Mucosa of rectum (tissue), 2 donors: ENCODE results near the gene ZBTB2.

Source experiments
- H3K27ac ChIP-seq, 2 donors: one replicate each; pipeline ENCODE4 v1.7.0; 2013; ENCODE audit warnings: inconsistent platforms in 2 of 2, low read depth in 2 of 2, low read length in 2 of 2
- H3K27me3 ChIP-seq, 2 donors: one replicate each; pipeline ENCODE4 v1.7.0; 2013; ENCODE audit warnings: low read length in 2 of 2; ENCODE audit not compliant: control insufficient read depth in 2 of 2, insufficient read depth in 2 of 2
- H3K36me3 ChIP-seq, 2 donors: one replicate each; pipeline ENCODE4 v1.7.0; 2013; ENCODE audit warnings: low read length in 2 of 2; ENCODE audit not compliant: control insufficient read depth in 2 of 2, insufficient read depth in 2 of 2
- H3K4me1 ChIP-seq, 2 donors: one replicate each; pipeline ENCODE4 v1.7.0; 2013; ENCODE audit warnings: low read length in 2 of 2, mild to moderate bottlenecking in 1 of 2; ENCODE audit not compliant: control insufficient read depth in 2 of 2, insufficient read depth in 2 of 2
- H3K4me3 ChIP-seq, 2 donors: one replicate each; pipeline ENCODE4 v1.7.0; 2013; ENCODE audit warnings: low read length in 2 of 2
- H3K9ac ChIP-seq, 2 donors: one replicate each; pipeline ENCODE4 v1.7.0; 2013; ENCODE audit warnings: low read length in 2 of 2, low read depth in 1 of 2, mild to moderate bottlenecking in 1 of 2
- H3K9me3 ChIP-seq, 2 donors: one replicate each; pipeline ENCODE4 v1.7.0; 2013; ENCODE audit warnings: low read length in 2 of 2; ENCODE audit not compliant: control insufficient read depth in 2 of 2
- donor health status: healthy.
- donor health status: Normal muscosa, but diverticular disease.

The ZBTB2 gene

GRCh38 chr6:151377095-151377494 lies 14.3 kb downstream of the ZBTB2 start:
- no peaks in the 10 kb centered on the region for H3K27me3 ChIP-seq
- no peak overlapping the region for H3K9ac ChIP-seq
- H3K9me3 ChIP-seq: no peaks in the 10 kb centered on the region
- no peak overlapping the region for H3K27ac ChIP-seq
- H3K36me3 ChIP-seq: peaks cover 0 to 4% of the 10 kb centered on the region in 2 donors
- H3K4me3 ChIP-seq: no peak overlapping the region
- H3K4me1 ChIP-seq: peaks cover 0 to 3% of the 10 kb centered on the region in 2 donors

- Histone ChIP-seq H3K9ac (no peak overlapping the region), H3K4me1 (peaks cover 0 to 3% of the 10 kb centered on the region in 2 donors), H3K36me3 (peaks cover 1 to 11% of the 10 kb centered on the region in 2 donors), H3K27me3 (no peaks in the 10 kb centered on the region), H3K9me3 (no peaks in the 10 kb centered on the region), H3K27ac (no peak overlapping the region), H3K4me3 (no peak overlapping the region)
These were observed 14.9 kb downstream of the ZBTB2 start for GRCh38 chr6:151376440-151376839.

GRCh38 chr6:151375833-151376232 lies 15.5 kb downstream of the ZBTB2 start:
- no peak overlapping the region for H3K27ac ChIP-seq
- no peak overlapping the region for H3K9ac ChIP-seq
- no peak overlapping the region for H3K4me3 ChIP-seq
- no peaks in the 10 kb centered on the region for H3K4me1 ChIP-seq
- no peaks in the 10 kb centered on the region for H3K27me3 ChIP-seq
- no peaks in the 10 kb centered on the region for H3K9me3 ChIP-seq
- peaks cover 7 to 16% of the 10 kb centered on the region in 2 donors for H3K36me3 ChIP-seq

- Histone ChIP-seq H3K4me3 (no peak overlapping the region), H3K9ac (no peak overlapping the region), H3K27ac (no peak overlapping the region), H3K4me1 (no peaks in the 10 kb centered on the region), H3K36me3 (peaks cover 10 to 20% of the 10 kb centered on the region in 2 donors), H3K27me3 (no peaks in the 10 kb centered on the region), H3K9me3 (no peaks in the 10 kb centered on the region)
These were observed 17.2 kb downstream of the ZBTB2 start for GRCh38 chr6:151374036-151374683.

- Histone ChIP-seq H3K9me3 (no peaks in the 10 kb centered on the region), H3K9ac (no peak overlapping the region), H3K4me3 (no peak overlapping the region), H3K27ac (no peak overlapping the region), H3K4me1 (no peaks in the 10 kb centered on the region), H3K36me3 (peaks cover 10 to 20% of the 10 kb centered on the region in 2 donors), H3K27me3 (no peaks in the 10 kb centered on the region)
These were observed 19.2 kb downstream of the ZBTB2 start for GRCh38 chr6:151372164-151372563.

- no peak overlapping the region for H3K27ac ChIP-seq
- H3K4me1 ChIP-seq: no peaks in the 10 kb centered on the region
- H3K4me3 ChIP-seq: no peak overlapping the region
- H3K36me3 ChIP-seq: peaks cover 22 to 32% of the 10 kb centered on the region in 2 donors
- no peaks in the 10 kb centered on the region for H3K27me3 ChIP-seq
- H3K9ac ChIP-seq: no peak overlapping the region
- no peaks in the 10 kb centered on the region for H3K9me3 ChIP-seq
These were observed 20.8 kb downstream of the ZBTB2 start for GRCh38 chr6:151370509-151371078.

- peaks cover 26 to 30% of the 10 kb centered on the region in 2 donors for H3K36me3 ChIP-seq
These were observed 26.1 kb downstream of the ZBTB2 start for GRCh38 chr6:151365233-151365632.

GRCh38 chr6:151359486-151359885 lies 31.9 kb downstream of the ZBTB2 start:
- Histone ChIP-seq H3K4me1 (no peaks in the 10 kb centered on the region), H3K27ac (no peak overlapping the region), H3K9ac (no peak overlapping the region), H3K4me3 (no peak overlapping the region), H3K36me3 (peaks cover 9 to 10% of the 10 kb centered on the region in 2 donors), H3K9me3 (no peaks in the 10 kb centered on the region), H3K27me3 (no peaks in the 10 kb centered on the region)

More at GRCh38 chr6:151365233-151365632, 26.1 kb downstream of the ZBTB2 start:
- Histone ChIP-seq H3K9ac (no peak overlapping the region), H3K27ac (no peak overlapping the region), H3K4me3 (no peak overlapping the region), H3K27me3 (no peaks in the 10 kb centered on the region), H3K9me3 (no peaks in the 10 kb centered on the region), H3K4me1 (no peaks in the 10 kb centered on the region)

- H3K27me3 ChIP-seq: no peaks in the 10 kb centered on the region
- H3K4me1 ChIP-seq: no peaks in the 10 kb centered on the region
- no peak overlapping the region for H3K27ac ChIP-seq
- peaks cover 9 to 10% of the 10 kb centered on the region in 2 donors for H3K36me3 ChIP-seq
- no peak overlapping the region for H3K9ac ChIP-seq
- no peak overlapping the region for H3K4me3 ChIP-seq
- H3K9me3 ChIP-seq: no peaks in the 10 kb centered on the region
These were observed 32.9 kb downstream of the ZBTB2 start for GRCh38 chr6:151358475-151358874.

- Histone ChIP-seq H3K36me3 (peaks cover 9 to 10% of the 10 kb centered on the region in 2 donors), H3K4me1 (no peaks in the 10 kb centered on the region), H3K9me3 (no peaks in the 10 kb centered on the region), H3K9ac (no peak overlapping the region), H3K27ac (no peak overlapping the region), H3K4me3 (no peak overlapping the region), H3K27me3 (no peaks in the 10 kb centered on the region)
These were observed 33.5 kb downstream of the ZBTB2 start for GRCh38 chr6:151357758-151358436.
